Stimulated activated naive CD8-positive, alpha-beta T cell treated with anti-CD3 and anti-CD28 coated beads, Interleukin-15, Interleukin-2, amounts not matched to agents 100 ng/mL and 50 ng/mL, for 24 hours (primary cell): ENCODE data around the gene U2AF1L4.

Experiments used
- H3K27ac Mint-ChIP-seq: one replicate; pipeline ENCODE4 v1.8.0; 2021; ENCODE audit warnings: mild to moderate bottlenecking, mixed read lengths
- H3K27me3 Mint-ChIP-seq: one replicate; pipeline ENCODE4 v1.8.0; 2021; ENCODE audit warnings: mixed read lengths
- H3K36me3 Mint-ChIP-seq: one replicate; pipeline ENCODE4 v1.8.0; 2021; ENCODE audit warnings: low read depth, mixed read lengths
- H3K4me1 Mint-ChIP-seq: one replicate; pipeline ENCODE4 v1.8.0; 2021; ENCODE audit warnings: low read depth, mixed read lengths
- H3K4me3 Mint-ChIP-seq: one replicate; pipeline ENCODE4 v1.8.0; 2021; ENCODE audit warnings: mild to moderate bottlenecking, mixed read lengths
- H3K9me3 Mint-ChIP-seq: one replicate; pipeline ENCODE4 v1.8.0; 2021; ENCODE audit warnings: mixed read lengths

The U2AF1L4 gene

GRCh38 chr19:35719402-35720162 lies 25.6 kb downstream of the U2AF1L4 start:
- peak overlapping the region; percentile 89 for H3K4me3 Mint-ChIP-seq
- peaks cover 35% of the 10 kb centered on the region for H3K4me1 Mint-ChIP-seq
- H3K27ac Mint-ChIP-seq: peak overlapping the region; percentile 89
- no peaks in the 10 kb centered on the region for H3K9me3 Mint-ChIP-seq
- peaks cover 72% of the 10 kb centered on the region for H3K36me3 Mint-ChIP-seq
- H3K27me3 Mint-ChIP-seq: no peaks in the 10 kb centered on the region

GRCh38 chr19:35718345-35719041 lies 26.7 kb downstream of the U2AF1L4 start:
- Mint-ChIP-seq H3K36me3 (peaks cover 72% of the 10 kb centered on the region), H3K4me3 (peak overlapping the region; percentile 89), H3K27ac (peak overlapping the region; percentile 89), H3K27me3 (no peaks in the 10 kb centered on the region), H3K9me3 (no peaks in the 10 kb centered on the region), H3K4me1 (peaks cover 35% of the 10 kb centered on the region)

GRCh38 chr19:35717665-35718344 lies 27.4 kb downstream of the U2AF1L4 start, which contains the start of gene KMT2B:
KMT2B (plus strand) TSS chr19:35718003; CDS start chr19:35718019, 16 bp downstream.
- Mint-ChIP-seq H3K4me1 (peaks cover 34% of the 10 kb centered on the region), H3K4me3 (peak within 1 kb of the TSS; percentile 92), H3K9me3 (no peaks in the 10 kb centered on the region), H3K27ac (peak within 1 kb of the TSS; percentile 99), H3K36me3 (peaks cover 68% of the 10 kb centered on the region), H3K27me3 (no peaks in the 10 kb centered on the region)

- Mint-ChIP-seq H3K4me1 (peaks cover 42% of the 10 kb centered on the region), H3K27ac (peak overlapping the region; percentile 99), H3K36me3 (peaks cover 60% of the 10 kb centered on the region), H3K9me3 (no peaks in the 10 kb centered on the region), H3K27me3 (no peaks in the 10 kb centered on the region), H3K4me3 (peak overlapping the region; percentile 92)
Observed at GRCh38 chr19:35716801-35717664, 28.2 kb downstream of the U2AF1L4 start.

GRCh38 chr19:35715981-35716800 lies 29.0 kb downstream of the U2AF1L4 start:
- peak overlapping the region; percentile 92 for H3K4me3 Mint-ChIP-seq
- H3K4me1 Mint-ChIP-seq: peaks cover 50% of the 10 kb centered on the region
- no peaks in the 10 kb centered on the region for H3K9me3 Mint-ChIP-seq
- H3K27ac Mint-ChIP-seq: peak overlapping the region; percentile 99
- H3K27me3 Mint-ChIP-seq: no peaks in the 10 kb centered on the region
- peaks cover 58% of the 10 kb centered on the region for H3K36me3 Mint-ChIP-seq

- Mint-ChIP-seq H3K36me3 (peaks cover 58% of the 10 kb centered on the region), H3K27ac (peak overlapping the region; percentile 99), H3K9me3 (no peaks in the 10 kb centered on the region), H3K4me3 (peak overlapping the region; percentile 92), H3K4me1 (peaks cover 58% of the 10 kb centered on the region), H3K27me3 (no peaks in the 10 kb centered on the region)
Observed at GRCh38 chr19:35715355-35715809, 29.8 kb downstream of the U2AF1L4 start.

GRCh38 chr19:35714601-35715354 lies 30.4 kb downstream of the U2AF1L4 start:
- Mint-ChIP-seq H3K4me1 (peaks cover 59% of the 10 kb centered on the region), H3K9me3 (no peaks in the 10 kb centered on the region), H3K27me3 (no peaks in the 10 kb centered on the region), H3K36me3 (peaks cover 54% of the 10 kb centered on the region), H3K27ac (peak overlapping the region; percentile 99), H3K4me3 (peak overlapping the region; percentile 92)

- Mint-ChIP-seq H3K9me3 (no peaks in the 10 kb centered on the region), H3K27ac (peak overlapping the region; percentile 99), H3K4me1 (peaks cover 58% of the 10 kb centered on the region), H3K4me3 (peak overlapping the region; percentile 92), H3K27me3 (no peaks in the 10 kb centered on the region), H3K36me3 (peaks cover 47% of the 10 kb centered on the region)
Observed at GRCh38 chr19:35713904-35714495, 31.2 kb downstream of the U2AF1L4 start.

- Mint-ChIP-seq H3K36me3 (peaks cover 47% of the 10 kb centered on the region), H3K4me1 (peaks cover 56% of the 10 kb centered on the region), H3K27ac (peak overlapping the region; percentile 99), H3K4me3 (peak overlapping the region; percentile 92), H3K27me3 (no peaks in the 10 kb centered on the region), H3K9me3 (no peaks in the 10 kb centered on the region)
Observed at GRCh38 chr19:35713506-35713850, 31.7 kb downstream of the U2AF1L4 start.

- Mint-ChIP-seq H3K27ac (peak overlapping the region; percentile 99), H3K36me3 (peaks cover 47% of the 10 kb centered on the region), H3K4me3 (peak overlapping the region; percentile 92), H3K4me1 (peaks cover 59% of the 10 kb centered on the region), H3K27me3 (no peaks in the 10 kb centered on the region), H3K9me3 (no peaks in the 10 kb centered on the region)
Observed at GRCh38 chr19:35712567-35713505, 32.4 kb downstream of the U2AF1L4 start.

- Mint-ChIP-seq H3K36me3 (peaks cover 33% of the 10 kb centered on the region), H3K27me3 (no peaks in the 10 kb centered on the region), H3K4me3 (peak overlapping the region; percentile 69), H3K4me1 (peaks cover 52% of the 10 kb centered on the region), H3K27ac (peak overlapping the region; percentile 99), H3K9me3 (no peaks in the 10 kb centered on the region)
Observed at GRCh38 chr19:35710784-35711723, 34.2 kb downstream of the U2AF1L4 start.
